ENCODE measurements around the gene MYH6. TPM values are rescaled to one million over a fixed set of nuclear protein-coding genes. Genes with fewer than 3 reads are reported as not detected.
"Not testable (repeated sequence)": the region's sequence is repeated elsewhere in the genome, so short reads cannot be mapped to it uniquely, and the experiment has no call there.

MYH6 gene
- total and polyA plus RNA-seq, 2 donors (not counting 1 experiment from before 2014, with no cell fraction given), result not detected

DNA sequence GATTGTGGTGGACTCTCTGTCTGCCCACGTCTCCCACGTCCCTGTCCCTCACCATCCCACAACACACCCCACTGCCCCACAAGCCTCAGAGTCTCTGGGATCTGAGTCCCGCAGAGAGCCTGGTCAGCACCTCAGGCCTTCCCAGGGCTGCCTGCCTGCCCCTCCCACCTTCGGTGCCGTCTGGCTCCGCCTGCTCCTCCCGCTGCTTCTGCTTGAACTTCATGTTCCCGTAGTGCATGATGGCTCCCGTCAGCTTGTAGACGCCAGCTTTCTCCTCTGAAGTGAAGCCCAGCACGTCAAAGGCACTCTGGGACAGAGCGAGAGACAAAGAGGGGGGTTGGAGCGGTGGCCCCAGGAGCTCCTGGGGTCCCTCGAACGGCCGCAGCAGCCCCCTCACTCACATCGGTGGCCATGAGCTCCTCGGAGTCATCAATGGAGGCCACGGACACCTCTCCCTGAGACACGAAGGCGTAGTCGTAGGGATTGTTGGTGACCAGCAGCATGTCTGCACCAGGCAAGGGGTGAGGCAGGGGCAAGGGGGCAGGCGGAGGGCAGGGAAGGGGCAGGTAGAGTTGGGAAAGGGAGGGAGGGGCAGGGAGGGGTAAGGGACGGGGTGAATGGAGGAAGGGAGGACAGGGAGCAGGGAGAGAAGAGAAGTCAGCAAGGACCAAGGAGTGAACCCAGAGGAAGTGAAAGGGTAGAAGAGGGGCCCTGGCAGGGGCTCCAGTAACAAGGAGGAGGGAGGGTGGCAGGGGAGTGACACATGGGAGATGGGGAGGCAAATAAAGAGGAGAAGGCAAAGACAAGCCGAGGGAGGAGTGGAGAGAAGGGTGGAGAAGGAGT, 5.6 kb downstream of the MYH6 start:
- H4K20me1 ChIP-seq (ENCODE audit: control insufficient read depth, insufficient read depth, low read length, poor library complexity, severe bottlenecking), result no peaks in the 10 kb centered on the region
- H3K9me3 Mint-ChIP-seq (ENCODE audit: insufficient read depth), result no peaks in the 10 kb centered on the region
- peaks cover 16% of the 10 kb centered on the region for H3K4me1 Mint-ChIP-seq
- no peak overlapping the region for H3K9ac ChIP-seq (ENCODE audit: low read length)
- POLR2A ChIA-PET, result no interaction called here
- H3K27me3 ChIP-seq (replicated peaks in 1 of 4; ENCODE audit: control extremely low read depth in 1 of 4, control insufficient read depth in 3 of 4, insufficient read depth in 4 of 4, low read length in 3 of 4), result peaks cover 0 to 32% (median 9%) of the 10 kb centered on the region in 4 experiments
- no peak overlapping the region for H3K27ac Mint-ChIP-seq
- DNase-seq (no peak), ATAC-seq (ENCODE audit: low read depth) (no peak)
- CTCF ChIA-PET, result no interaction called here
- H3K4me1 ChIP-seq (ENCODE audit: control insufficient read depth in 2 of 2, insufficient read depth in 2 of 2, low read length in 2 of 2), result peaks cover 4 to 12% of the 10 kb centered on the region in 2 donors
- H2AFZ ChIP-seq (ENCODE audit: insufficient read depth, low read depth, low read length, poor library complexity, severe bottlenecking), result no peak overlapping the region
- TF ChIP-seq, protein P1, sequence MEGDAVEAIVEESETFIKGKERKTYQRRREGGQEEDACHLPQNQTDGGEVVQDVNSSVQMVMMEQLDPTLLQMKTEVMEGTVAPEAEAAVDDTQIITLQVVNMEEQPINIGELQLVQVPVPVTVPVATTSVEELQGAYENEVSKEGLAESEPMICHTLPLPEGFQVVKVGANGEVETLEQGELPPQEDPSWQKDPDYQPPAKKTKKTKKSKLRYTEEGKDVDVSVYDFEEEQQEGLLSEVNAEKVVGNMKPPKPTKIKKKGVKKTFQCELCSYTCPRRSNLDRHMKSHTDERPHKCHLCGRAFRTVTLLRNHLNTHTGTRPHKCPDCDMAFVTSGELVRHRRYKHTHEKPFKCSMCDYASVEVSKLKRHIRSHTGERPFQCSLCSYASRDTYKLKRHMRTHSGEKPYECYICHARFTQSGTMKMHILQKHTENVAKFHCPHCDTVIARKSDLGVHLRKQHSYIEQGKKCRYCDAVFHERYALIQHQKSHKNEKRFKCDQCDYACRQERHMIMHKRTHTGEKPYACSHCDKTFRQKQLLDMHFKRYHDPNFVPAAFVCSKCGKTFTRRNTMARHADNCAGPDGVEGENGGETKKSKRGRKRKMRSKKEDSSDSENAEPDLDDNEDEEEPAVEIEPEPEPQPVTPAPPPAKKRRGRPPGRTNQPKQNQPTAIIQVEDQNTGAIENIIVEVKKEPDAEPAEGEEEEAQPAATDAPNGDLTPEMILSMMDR (IDR thresholded peaks at IDR 0.05), result no peak
- no peak for TF ChIP-seq EZH2 (IDR thresholded peaks at IDR 0.05; ENCODE audit: borderline replicate concordance, insufficient read depth, low read depth, low read length, poor library complexity, severe bottlenecking)
- intact Hi-C loops (cut with micrococcal nuclease), result no loop called here
- H3K27me3 Mint-ChIP-seq, result peaks cover 51% of the 10 kb centered on the region
- H3K27ac ChIP-seq (ENCODE audit: low read length in 2 of 2), result no peak overlapping the region
- no peak overlapping the region for H3K4me2 ChIP-seq (replicated peaks; ENCODE audit: low read depth, low read length, poor library complexity, severe bottlenecking)
- no peaks in the 10 kb centered on the region for H3K36me3 ChIP-seq (replicated peaks in 1 of 2; ENCODE audit: control extremely low read depth in 1 of 2, control insufficient read depth in 1 of 2, extremely low read depth in 1 of 2, insufficient read depth in 2 of 2, low read length in 1 of 2)
- no peak overlapping the region for H3K4me3 Mint-ChIP-seq
- WGBS (ENCODE audit: insufficient coverage), result 86% methylated on average over 20 of the region's 25 CpGs
- no peaks in the 10 kb centered on the region for H3K9me3 ChIP-seq (ENCODE audit: control extremely low read depth in 1 of 3, control insufficient read depth in 2 of 3, insufficient read depth in 1 of 3, low read length in 2 of 3)
- H3K4me3 ChIP-seq (ENCODE audit: control extremely low read depth in 1 of 5, extremely low read depth in 1 of 5, insufficient read depth in 1 of 5, low read depth in 2 of 5, low read length in 4 of 5), result no peak overlapping the region
- H3K79me2 ChIP-seq (ENCODE audit: control insufficient read depth, insufficient read depth, low read length), result no peaks in the 10 kb centered on the region

DNA sequence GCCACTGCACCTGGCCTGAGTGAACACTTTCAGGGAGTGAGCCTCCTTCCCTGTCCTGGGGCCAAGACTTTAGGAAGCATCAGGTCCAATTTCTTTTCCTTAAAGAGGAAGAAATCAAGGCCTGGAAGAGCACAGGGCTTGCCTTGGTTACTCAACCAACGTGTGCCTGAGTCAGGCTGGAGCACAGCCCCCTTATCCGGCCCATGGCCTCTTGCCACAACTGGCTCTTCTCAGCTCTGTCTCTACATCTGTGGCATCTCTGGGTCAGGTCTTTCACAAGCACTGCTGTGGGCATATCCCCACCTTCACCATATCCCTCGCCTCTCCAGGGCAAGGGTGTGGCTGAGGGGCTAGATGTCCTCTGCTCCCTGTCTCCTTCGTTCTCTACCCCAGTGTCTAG, 6.8 kb downstream of the MYH6 start:
- H3K4me1 ChIP-seq (ENCODE audit: control insufficient read depth in 2 of 2, insufficient read depth in 2 of 2, low read length in 2 of 2), result peaks cover 1 to 7% of the 10 kb centered on the region in 2 donors
- no peak for TF ChIP-seq EZH2 (IDR thresholded peaks at IDR 0.05; ENCODE audit: borderline replicate concordance, insufficient read depth, low read depth, low read length, poor library complexity, severe bottlenecking)
- TF ChIP-seq, protein P1 (IDR thresholded peaks at IDR 0.05), result no peak
- intact Hi-C loops (cut with micrococcal nuclease), result no loop called here
- H3K9ac ChIP-seq (ENCODE audit: low read length), result no peak overlapping the region
- H3K27me3 ChIP-seq (replicated peaks in 1 of 4; ENCODE audit: control extremely low read depth in 1 of 4, control insufficient read depth in 3 of 4, insufficient read depth in 4 of 4, low read length in 3 of 4), result peaks cover 0 to 23% (median 4%) of the 10 kb centered on the region in 4 experiments
- DNase-seq (no peak), ATAC-seq (ENCODE audit: low read depth) (no peak)
- H3K4me3 Mint-ChIP-seq, result no peak overlapping the region
- CTCF ChIA-PET, result no interaction called here
- H3K4me2 ChIP-seq (replicated peaks; ENCODE audit: low read depth, low read length, poor library complexity, severe bottlenecking), result no peak overlapping the region
- no peaks in the 10 kb centered on the region for H3K9me3 Mint-ChIP-seq (ENCODE audit: insufficient read depth)
- H3K79me2 ChIP-seq (ENCODE audit: control insufficient read depth, insufficient read depth, low read length), result no peaks in the 10 kb centered on the region
- H3K4me3 ChIP-seq (ENCODE audit: control extremely low read depth in 1 of 5, extremely low read depth in 1 of 5, insufficient read depth in 1 of 5, low read depth in 2 of 5, low read length in 4 of 5), result no peak overlapping the region
- 87% methylated on average over 3 of the region's 4 CpGs for WGBS (ENCODE audit: insufficient coverage)
- no peak overlapping the region for H3K27ac ChIP-seq (ENCODE audit: low read length in 2 of 2)
- H4K20me1 ChIP-seq (ENCODE audit: control insufficient read depth, insufficient read depth, low read length, poor library complexity, severe bottlenecking), result no peaks in the 10 kb centered on the region
- no peak overlapping the region for H3K27ac Mint-ChIP-seq
- H3K9me3 ChIP-seq (ENCODE audit: control extremely low read depth in 1 of 3, control insufficient read depth in 2 of 3, insufficient read depth in 1 of 3, low read length in 2 of 3), result no peaks in the 10 kb centered on the region
- no peaks in the 10 kb centered on the region for H3K36me3 ChIP-seq (replicated peaks in 1 of 2; ENCODE audit: control extremely low read depth in 1 of 2, control insufficient read depth in 1 of 2, extremely low read depth in 1 of 2, insufficient read depth in 2 of 2, low read length in 1 of 2)
- H2AFZ ChIP-seq (ENCODE audit: insufficient read depth, low read depth, low read length, poor library complexity, severe bottlenecking), result no peak overlapping the region
- H3K4me1 Mint-ChIP-seq, result peaks cover 9% of the 10 kb centered on the region
- POLR2A ChIA-PET, result no interaction called here
- H3K27me3 Mint-ChIP-seq, result peaks cover 42% of the 10 kb centered on the region

DNA sequence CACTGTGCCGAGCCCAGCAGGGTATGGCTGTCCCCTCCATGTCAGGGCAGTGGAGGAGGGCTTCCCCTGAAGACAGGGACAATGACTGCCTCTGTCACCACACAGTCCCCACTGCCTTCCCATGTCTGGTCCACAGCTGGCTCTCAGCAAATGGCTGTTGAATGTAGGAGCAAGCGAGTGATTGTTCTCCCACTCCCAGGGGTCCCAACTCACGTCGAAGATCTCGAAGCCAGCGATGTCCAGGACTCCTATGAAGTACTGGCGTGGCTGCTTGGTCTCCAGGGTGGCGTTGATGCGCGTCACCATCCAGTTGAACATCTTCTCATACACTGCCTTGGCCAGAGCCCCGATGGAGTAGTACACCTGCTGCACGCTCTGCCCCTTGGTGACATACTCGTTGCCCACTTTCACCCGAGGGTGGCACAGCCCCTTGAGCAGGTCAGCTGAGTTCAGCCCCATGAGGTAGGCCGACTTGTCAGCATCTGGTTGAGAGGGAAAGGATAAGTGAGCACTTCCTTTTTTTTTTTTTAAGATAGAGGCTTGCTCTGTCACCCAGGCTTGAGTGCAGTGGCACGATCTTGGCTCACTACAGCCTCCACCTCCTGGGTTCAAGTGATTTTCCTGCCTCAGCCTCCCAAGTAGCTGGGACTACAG, 7.5 kb downstream of the MYH6 start:
- H3K9ac ChIP-seq (ENCODE audit: low read length); H2AFZ ChIP-seq (ENCODE audit: insufficient read depth, low read depth, low read length, poor library complexity, severe bottlenecking); H3K79me2 ChIP-seq (ENCODE audit: control insufficient read depth, insufficient read depth, low read length); ATAC-seq (ENCODE audit: low read depth); DNase-seq; H3K9me3 ChIP-seq (ENCODE audit: control extremely low read depth in 1 of 3, control insufficient read depth in 2 of 3, insufficient read depth in 1 of 3, low read length in 2 of 3); H3K36me3 ChIP-seq (replicated peaks in 1 of 2; ENCODE audit: control extremely low read depth in 1 of 2, control insufficient read depth in 1 of 2, extremely low read depth in 1 of 2, insufficient read depth in 2 of 2, low read length in 1 of 2); H3K4me3 Mint-ChIP-seq; H3K27ac ChIP-seq (ENCODE audit: low read length in 2 of 2); H3K27ac Mint-ChIP-seq; H3K4me2 ChIP-seq (replicated peaks; ENCODE audit: low read depth, low read length, poor library complexity, severe bottlenecking); POLR2A ChIA-PET; H3K4me1 ChIP-seq (ENCODE audit: control insufficient read depth in 2 of 2, insufficient read depth in 2 of 2, low read length in 2 of 2); intact Hi-C loops (cut with micrococcal nuclease); H3K9me3 Mint-ChIP-seq (ENCODE audit: insufficient read depth); H4K20me1 ChIP-seq (ENCODE audit: control insufficient read depth, insufficient read depth, low read length, poor library complexity, severe bottlenecking); H3K4me1 Mint-ChIP-seq; CTCF ChIA-PET; H3K4me3 ChIP-seq (ENCODE audit: control extremely low read depth in 1 of 5, extremely low read depth in 1 of 5, insufficient read depth in 1 of 5, low read depth in 2 of 5, low read length in 4 of 5): not testable (repeated sequence)
- peaks cover 38% of the 10 kb centered on the region for H3K27me3 Mint-ChIP-seq
- WGBS (ENCODE audit: insufficient coverage), result 71% methylated on average over 16 of the region's 16 CpGs
- H3K27me3 ChIP-seq (replicated peaks in 1 of 4; ENCODE audit: control extremely low read depth in 1 of 4, control insufficient read depth in 3 of 4, insufficient read depth in 4 of 4, low read length in 3 of 4), result peaks cover 0 to 19% (median 4%) of the 10 kb centered on the region in 4 experiments
